Activated naive CD8-positive, alpha-beta T cell treated with anti-CD3 and anti-CD28 coated beads for 36 hours (primary cell): ENCODE measurements around the gene MRPL22. TPM values are rescaled to one million over a fixed set of nuclear protein-coding genes. Genes with fewer than 3 reads are reported as not detected.
"Not testable (repeated sequence)": the region's sequence is repeated elsewhere in the genome, so short reads cannot be mapped to it uniquely, and the experiment has no call there.

ENCODE experiments used
- DNase-seq: peaks from one replicate; pipeline ENCODE4 v3.0.0; 2021
- H3K27ac Mint-ChIP-seq: one replicate; pipeline ENCODE4 v1.8.0; 2022; ENCODE audit warnings: mild to moderate bottlenecking, moderate library complexity, mixed read lengths
- H3K27me3 Mint-ChIP-seq: one replicate; pipeline ENCODE4 v1.8.0; 2022; ENCODE audit warnings: mild to moderate bottlenecking, mixed read lengths
- H3K36me3 Mint-ChIP-seq: one replicate; pipeline ENCODE4 v1.8.0; 2021; ENCODE audit warnings: mild to moderate bottlenecking, mixed read lengths
- H3K4me1 Mint-ChIP-seq: one replicate; pipeline ENCODE4 v1.8.0; 2021; ENCODE audit warnings: mixed read lengths
- H3K4me3 Mint-ChIP-seq: one replicate; pipeline ENCODE4 v1.8.0; 2022; ENCODE audit warnings: mild to moderate bottlenecking, moderate library complexity, mixed read lengths
- H3K9me3 Mint-ChIP-seq: one replicate; pipeline ENCODE4 v1.8.0; 2022; ENCODE audit warnings: mixed read lengths
- total RNA-seq, 2 experiments: library from RNA; stranded (reverse); gene quantifications; one replicate each; pipeline ENCODE4 v1.2.3, GENCODE V29; 2021

The MRPL22 gene
- total RNA-seq, 2 experiments from 2014 or later = 75.3 to 91.0 TPM

DNA sequence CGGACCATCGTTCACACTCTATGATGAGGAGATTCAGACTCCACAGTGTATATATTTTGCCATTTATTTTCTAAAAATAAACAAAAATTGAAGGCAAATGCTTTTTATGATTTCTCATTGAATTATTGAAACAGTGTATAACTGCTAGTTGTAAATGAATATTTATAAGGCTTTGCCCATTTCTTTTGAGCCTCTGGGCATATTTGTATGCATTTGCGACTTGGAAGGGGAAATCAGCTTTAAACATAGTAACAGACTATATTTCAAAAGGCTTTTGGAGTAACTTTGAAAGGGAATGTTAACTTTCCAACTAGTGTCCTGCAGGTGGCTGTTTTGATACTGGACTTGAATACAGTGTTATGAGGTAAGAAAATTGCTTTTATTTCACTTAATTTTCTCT, 26.0 kb downstream of the MRPL22 start:
- Mint-ChIP-seq H3K9me3 (no peaks in the 10 kb centered on the region), H3K27me3 (no peaks in the 10 kb centered on the region), H3K4me3 (no peak overlapping the region), H3K27ac (no peak overlapping the region), H3K4me1 (peaks cover 6% of the 10 kb centered on the region), H3K36me3 (peaks cover 16% of the 10 kb centered on the region)
- no peak for DNase-seq

GRCh38 chr5:154967421-154968024, 26.6 kb downstream of the MRPL22 start:
- Mint-ChIP-seq H3K27me3 (no peaks in the 10 kb centered on the region), H3K4me3 (no peak overlapping the region), H3K9me3 (no peaks in the 10 kb centered on the region), H3K27ac (no peak overlapping the region), H3K4me1 (peaks cover 6% of the 10 kb centered on the region), H3K36me3 (peaks cover 15% of the 10 kb centered on the region)
- DNase-seq = no peak

- Mint-ChIP-seq H3K4me3 (no peak overlapping the region), H3K27me3 (no peaks in the 10 kb centered on the region), H3K36me3 (peaks cover 14% of the 10 kb centered on the region), H3K4me1 (peaks cover 4% of the 10 kb centered on the region), H3K9me3 (no peaks in the 10 kb centered on the region), H3K27ac (no peak overlapping the region)
- DNase-seq = no peak
These were observed 28.1 kb downstream of the MRPL22 start for GRCh38 chr5:154968953-154969352.

DNA sequence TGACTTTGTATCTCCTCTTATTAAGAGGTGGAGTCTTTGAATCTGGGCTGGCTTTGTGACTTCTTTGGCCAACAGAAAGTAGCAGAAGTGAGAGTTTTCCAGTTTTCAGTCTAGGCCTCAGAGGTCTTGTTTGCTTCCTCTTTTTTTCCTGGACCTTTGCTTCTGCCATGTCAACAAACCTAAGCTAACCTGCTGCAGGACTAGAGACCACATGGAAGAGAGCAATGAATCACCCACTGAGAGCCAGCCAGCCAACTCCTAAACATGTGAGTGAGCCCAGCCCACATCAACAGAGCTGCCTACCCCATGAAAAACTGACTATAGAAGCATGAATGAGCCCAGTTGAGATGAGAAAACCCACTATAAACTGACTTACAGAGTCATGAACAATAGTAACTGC, 29.9 kb downstream of the MRPL22 start:
- DNase-seq = no peak
- H3K9me3 Mint-ChIP-seq = no peaks in the 10 kb centered on the region
- no peak overlapping the region for H3K27ac Mint-ChIP-seq
- peaks cover 15% of the 10 kb centered on the region for H3K36me3 Mint-ChIP-seq
- no peaks in the 10 kb centered on the region for H3K27me3 Mint-ChIP-seq
- no peak overlapping the region for H3K4me3 Mint-ChIP-seq
- H3K4me1 Mint-ChIP-seq = peaks cover 2% of the 10 kb centered on the region

DNA sequence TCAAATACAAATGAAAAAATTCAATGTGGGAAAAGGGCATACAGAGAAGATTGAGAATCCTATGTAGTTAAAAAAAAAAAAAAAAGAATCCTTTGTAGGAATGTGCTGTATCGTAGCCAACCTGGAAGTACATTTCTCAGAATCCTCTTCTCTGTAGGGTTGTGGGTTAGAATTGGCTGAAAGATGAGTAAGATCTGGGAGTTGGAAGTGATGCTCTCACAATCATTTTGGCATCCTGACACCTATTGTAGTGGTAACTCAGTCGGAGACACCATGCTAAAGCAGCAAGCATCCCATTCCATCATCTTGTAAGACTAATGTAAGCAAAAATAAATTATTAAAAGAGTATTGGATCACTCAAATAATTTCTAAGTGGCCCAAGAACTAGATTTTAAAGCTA, 30.6 kb downstream of the MRPL22 start:
- Mint-ChIP-seq H3K36me3 (peaks cover 17% of the 10 kb centered on the region), H3K27ac (no peak overlapping the region), H3K4me1 (no peaks in the 10 kb centered on the region), H3K27me3 (no peaks in the 10 kb centered on the region), H3K9me3 (no peaks in the 10 kb centered on the region), H3K4me3 (no peak overlapping the region)
- no peak for DNase-seq

GRCh38 chr5:154972476-154973080, 31.7 kb downstream of the MRPL22 start:
- Mint-ChIP-seq H3K4me1 (no peaks in the 10 kb centered on the region), H3K9me3 (no peaks in the 10 kb centered on the region), H3K27me3 (no peaks in the 10 kb centered on the region), H3K27ac (no peak overlapping the region), H3K36me3 (peaks cover 17% of the 10 kb centered on the region), H3K4me3 (no peak overlapping the region)
- no peak for DNase-seq

DNA sequence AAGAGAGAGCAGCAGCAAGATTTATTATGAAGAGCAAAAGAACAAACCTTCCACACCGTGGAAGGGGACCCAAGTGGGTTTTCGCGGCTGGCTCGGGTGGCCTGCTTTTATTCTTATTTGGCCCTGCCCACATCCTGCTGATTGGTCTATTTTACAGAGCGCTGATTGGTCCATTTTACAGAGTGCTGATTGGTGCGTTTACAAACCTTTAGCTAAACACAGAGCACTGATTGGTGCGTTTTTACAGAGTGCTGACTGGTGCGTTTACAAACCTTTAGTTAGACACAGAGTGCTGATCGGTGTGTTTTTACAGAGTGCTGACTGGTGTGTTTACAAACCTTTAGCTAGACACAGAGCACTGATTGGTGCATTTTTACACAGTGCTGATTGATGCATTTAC, 35.2 kb downstream of the MRPL22 start:
- not testable (repeated sequence) for H3K4me3 Mint-ChIP-seq, H3K9me3 Mint-ChIP-seq, H3K27me3 Mint-ChIP-seq, H3K27ac Mint-ChIP-seq, DNase-seq, H3K4me1 Mint-ChIP-seq
- peaks cover 14% of the 10 kb centered on the region for H3K36me3 Mint-ChIP-seq

GRCh38 chr5:154977409-154977808, 36.5 kb downstream of the MRPL22 start:
- Mint-ChIP-seq H3K4me1 (no peaks in the 10 kb centered on the region), H3K9me3 (no peaks in the 10 kb centered on the region), H3K27ac (no peak overlapping the region), H3K4me3 (no peak overlapping the region), H3K36me3 (peaks cover 14% of the 10 kb centered on the region), H3K27me3 (no peaks in the 10 kb centered on the region)
- DNase-seq = no peak

DNA sequence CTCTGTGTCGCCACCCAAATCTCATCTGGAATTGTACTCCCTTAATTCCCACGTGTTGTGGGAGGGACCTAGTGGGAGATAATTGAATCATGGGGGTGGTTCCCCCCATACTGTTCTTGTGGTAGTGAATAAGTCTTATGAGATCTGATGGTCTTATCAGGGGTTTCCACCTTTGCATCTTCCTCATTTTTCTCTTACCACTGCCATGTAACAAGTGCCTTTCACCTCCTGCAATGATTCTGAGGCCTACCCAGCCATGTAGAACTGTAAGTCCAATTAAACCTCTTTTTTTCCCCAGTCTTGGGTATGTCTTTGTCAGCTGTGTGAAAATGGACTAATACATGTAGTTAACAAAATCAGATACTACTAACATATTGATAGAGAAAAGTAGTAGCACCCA, 37.4 kb downstream of the MRPL22 start:
- H3K27me3 Mint-ChIP-seq, DNase-seq, H3K9me3 Mint-ChIP-seq, H3K4me1 Mint-ChIP-seq, H3K4me3 Mint-ChIP-seq, H3K27ac Mint-ChIP-seq: not testable (repeated sequence)
- peaks cover 14% of the 10 kb centered on the region for H3K36me3 Mint-ChIP-seq

DNA sequence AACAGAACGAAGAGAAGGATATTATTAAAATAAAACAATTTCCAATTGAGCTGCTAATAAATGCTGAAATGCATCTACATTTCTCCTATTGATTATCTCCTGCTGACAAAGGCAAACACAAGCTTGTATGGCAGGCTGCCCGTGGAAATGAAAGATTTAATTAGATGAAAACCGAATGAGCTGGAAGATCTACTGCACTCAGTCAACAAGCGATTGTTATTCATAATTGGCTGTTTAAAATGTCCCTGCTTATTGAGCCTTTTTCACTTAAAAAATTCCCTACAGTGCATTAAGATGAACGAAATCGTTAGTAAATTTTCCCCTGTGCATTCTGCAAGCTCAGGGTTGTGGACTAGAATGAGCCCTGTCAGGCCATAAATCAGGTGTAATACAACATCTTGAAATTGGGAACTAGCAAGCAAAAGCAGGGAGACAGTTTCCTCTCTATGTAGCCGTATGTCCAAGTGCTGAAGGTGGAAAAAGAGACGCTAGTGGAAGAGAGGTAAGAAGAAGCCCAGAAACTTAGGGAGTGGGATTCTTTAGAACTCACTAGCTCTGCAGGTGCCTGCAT, 44.2 kb downstream of the MRPL22 start:
- Mint-ChIP-seq H3K27me3 (peaks cover 28% of the 10 kb centered on the region), H3K4me3 (no peak overlapping the region), H3K9me3 (no peaks in the 10 kb centered on the region), H3K27ac (no peak overlapping the region), H3K36me3 (no peaks in the 10 kb centered on the region), H3K4me1 (no peaks in the 10 kb centered on the region)
- DNase-seq = no peak

GRCh38 chr5:154986151-154986550, 45.3 kb downstream of the MRPL22 start:
- H3K4me3 Mint-ChIP-seq = no peak overlapping the region
- no peaks in the 10 kb centered on the region for H3K36me3 Mint-ChIP-seq
- peaks cover 28% of the 10 kb centered on the region for H3K27me3 Mint-ChIP-seq
- DNase-seq = no peak
- H3K9me3 Mint-ChIP-seq = no peaks in the 10 kb centered on the region
- no peaks in the 10 kb centered on the region for H3K4me1 Mint-ChIP-seq
- H3K27ac Mint-ChIP-seq = no peak overlapping the region

DNA sequence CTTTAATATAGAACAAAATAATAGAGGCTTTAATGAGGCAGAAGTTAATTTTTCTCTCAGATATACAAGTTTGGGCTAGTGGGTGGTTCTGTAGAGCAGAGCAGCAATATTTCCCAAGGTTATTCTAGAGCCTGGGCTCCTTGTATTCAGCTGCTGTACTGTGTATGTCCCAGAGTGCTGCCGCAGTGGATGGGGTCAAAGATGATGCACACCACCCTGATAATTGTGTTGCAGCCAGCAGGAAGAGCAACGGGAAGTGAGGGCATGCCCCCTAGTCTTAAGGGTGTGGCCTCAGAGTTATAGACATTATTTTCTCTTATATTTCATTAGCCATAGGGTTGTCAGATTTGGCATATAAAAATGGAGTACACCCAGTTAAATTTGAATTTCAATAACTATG, 48.8 kb downstream of the MRPL22 start:
- H3K27me3 Mint-ChIP-seq = peaks cover 20% of the 10 kb centered on the region
- no peaks in the 10 kb centered on the region for H3K9me3 Mint-ChIP-seq
- no peak overlapping the region for H3K4me3 Mint-ChIP-seq
- no peak for DNase-seq
- H3K4me1 Mint-ChIP-seq = no peaks in the 10 kb centered on the region
- H3K36me3 Mint-ChIP-seq = no peaks in the 10 kb centered on the region
- no peak overlapping the region for H3K27ac Mint-ChIP-seq

DNA sequence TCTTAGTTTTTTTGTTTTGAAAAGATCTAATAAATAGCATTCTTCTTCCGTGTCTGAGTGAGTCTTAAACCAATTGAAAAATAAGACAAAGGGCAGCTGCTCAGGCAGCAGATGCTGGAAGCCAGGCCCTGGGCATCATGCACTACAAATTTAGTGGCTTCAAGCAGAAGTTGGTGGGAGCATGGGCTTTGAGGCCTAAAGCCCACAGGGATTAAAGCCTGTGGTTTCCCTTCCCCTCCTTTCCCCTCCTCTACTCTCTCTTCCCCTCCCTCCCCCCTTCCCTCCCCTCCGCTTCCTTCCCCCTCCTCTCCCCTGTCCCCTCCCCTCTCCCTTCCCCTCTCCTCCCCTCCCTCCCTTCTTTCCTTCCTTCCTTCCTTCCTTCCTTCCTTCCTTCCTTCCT, 52.6 kb downstream of the MRPL22 start:
- no peak for DNase-seq
- Mint-ChIP-seq H3K36me3 (no peaks in the 10 kb centered on the region), H3K4me1 (no peaks in the 10 kb centered on the region), H3K4me3 (no peak overlapping the region), H3K9me3 (no peaks in the 10 kb centered on the region), H3K27ac (no peak overlapping the region), H3K27me3 (peaks cover 10% of the 10 kb centered on the region)

- H3K4me1 Mint-ChIP-seq = no peaks in the 10 kb centered on the region
- H3K36me3 Mint-ChIP-seq = no peaks in the 10 kb centered on the region
- H3K27me3 Mint-ChIP-seq = peaks cover 20% of the 10 kb centered on the region
- DNase-seq = no peak
- no peak overlapping the region for H3K27ac Mint-ChIP-seq
- no peaks in the 10 kb centered on the region for H3K9me3 Mint-ChIP-seq
- H3K4me3 Mint-ChIP-seq = no peak overlapping the region
These were observed 54.8 kb downstream of the MRPL22 start for GRCh38 chr5:154995679-154996078.

DNA sequence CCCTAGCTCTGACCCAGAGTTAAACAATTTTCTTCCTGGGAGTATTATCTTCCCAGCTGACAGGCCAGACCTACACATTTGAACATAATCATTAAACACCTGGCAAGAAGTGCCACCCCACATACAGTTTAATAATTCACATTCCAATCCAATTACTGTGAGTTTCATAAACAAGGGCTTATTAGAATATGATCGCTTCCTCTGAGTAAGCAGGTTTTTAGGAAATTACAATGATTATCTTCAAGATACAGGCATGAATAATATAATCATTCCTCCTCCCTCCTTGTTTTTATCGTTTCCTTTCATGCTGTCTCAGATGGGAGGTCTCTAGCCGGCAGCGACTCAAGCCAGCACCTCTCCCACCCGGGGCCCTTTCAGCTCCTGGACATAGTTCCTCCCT, 56.9 kb downstream of the MRPL22 start:
- no peaks in the 10 kb centered on the region for H3K9me3 Mint-ChIP-seq
- peaks cover 34% of the 10 kb centered on the region for H3K27me3 Mint-ChIP-seq
- DNase-seq = no peak
- H3K36me3 Mint-ChIP-seq = no peaks in the 10 kb centered on the region
- no peak overlapping the region for H3K27ac Mint-ChIP-seq
- no peak overlapping the region for H3K4me3 Mint-ChIP-seq
- H3K4me1 Mint-ChIP-seq = no peaks in the 10 kb centered on the region

GRCh38 chr5:154999865-155000264, 59.0 kb downstream of the MRPL22 start:
- Mint-ChIP-seq H3K36me3 (no peaks in the 10 kb centered on the region), H3K27me3 (peaks cover 34% of the 10 kb centered on the region), H3K4me1 (no peaks in the 10 kb centered on the region), H3K9me3 (peaks cover 3% of the 10 kb centered on the region), H3K4me3 (no peak overlapping the region), H3K27ac (no peak overlapping the region)
- DNase-seq = no peak
